Fibroblast of peridontal ligament (primary cell): Measurements from ENCODE around the gene SP3.

Source experiments
- DNase-seq: peaks from one replicate; pipeline ENCODE4 v3.0.0-alpha.2; 2010; ENCODE audit errors: extremely low read depth

SP3 gene

DNA sequence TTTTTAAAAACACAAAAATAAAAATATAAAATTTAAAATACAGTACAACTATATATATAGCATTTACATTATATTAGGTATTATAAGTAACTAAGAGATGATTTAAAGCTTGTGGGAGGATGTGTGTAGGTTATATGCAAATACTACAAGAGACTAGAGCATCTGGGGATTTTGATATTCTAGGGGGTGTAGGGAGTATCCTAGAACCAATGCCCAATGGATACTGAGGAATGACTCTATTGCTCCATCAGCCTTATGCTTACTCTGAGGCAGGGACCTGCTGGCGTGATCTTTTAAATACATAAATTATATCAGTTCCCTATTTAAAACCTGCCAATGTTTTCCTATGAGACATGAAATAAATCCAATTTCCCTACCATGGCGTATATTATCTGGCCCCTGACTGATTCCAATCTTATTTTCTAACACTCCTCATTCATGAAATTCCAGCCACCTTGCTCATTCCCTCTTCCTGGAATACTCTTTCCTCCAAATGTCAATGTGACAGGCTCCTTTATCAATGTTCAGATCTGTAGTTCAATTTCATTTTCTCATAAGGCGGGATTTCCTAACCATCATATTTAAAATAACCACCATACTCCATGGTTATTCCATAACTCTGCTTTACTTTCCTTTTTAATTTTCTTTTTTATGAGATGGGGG is 22.2 kb downstream of the SP3 start:
- no peak for DNase-seq

DNA sequence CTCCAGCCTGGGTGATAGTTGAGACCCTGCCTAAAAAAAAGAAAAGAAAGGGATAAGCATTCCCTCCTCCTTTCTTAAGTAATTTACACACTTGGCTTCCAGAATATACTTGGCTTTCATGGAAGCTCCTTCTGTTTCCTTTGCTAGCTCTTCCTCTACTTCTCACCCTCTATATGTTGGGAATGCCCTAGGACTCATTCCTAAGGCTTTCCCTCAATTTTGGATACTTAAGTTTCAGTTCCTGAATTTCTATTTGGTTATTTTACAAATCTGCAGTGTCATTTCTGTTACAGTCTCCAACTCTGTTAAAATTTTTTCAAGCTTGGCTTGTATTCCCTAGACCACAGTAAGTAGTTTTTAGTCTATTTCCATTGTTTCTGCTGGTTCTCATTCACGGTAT is 23.6 kb downstream of the SP3 start:
- no peak for DNase-seq

DNA sequence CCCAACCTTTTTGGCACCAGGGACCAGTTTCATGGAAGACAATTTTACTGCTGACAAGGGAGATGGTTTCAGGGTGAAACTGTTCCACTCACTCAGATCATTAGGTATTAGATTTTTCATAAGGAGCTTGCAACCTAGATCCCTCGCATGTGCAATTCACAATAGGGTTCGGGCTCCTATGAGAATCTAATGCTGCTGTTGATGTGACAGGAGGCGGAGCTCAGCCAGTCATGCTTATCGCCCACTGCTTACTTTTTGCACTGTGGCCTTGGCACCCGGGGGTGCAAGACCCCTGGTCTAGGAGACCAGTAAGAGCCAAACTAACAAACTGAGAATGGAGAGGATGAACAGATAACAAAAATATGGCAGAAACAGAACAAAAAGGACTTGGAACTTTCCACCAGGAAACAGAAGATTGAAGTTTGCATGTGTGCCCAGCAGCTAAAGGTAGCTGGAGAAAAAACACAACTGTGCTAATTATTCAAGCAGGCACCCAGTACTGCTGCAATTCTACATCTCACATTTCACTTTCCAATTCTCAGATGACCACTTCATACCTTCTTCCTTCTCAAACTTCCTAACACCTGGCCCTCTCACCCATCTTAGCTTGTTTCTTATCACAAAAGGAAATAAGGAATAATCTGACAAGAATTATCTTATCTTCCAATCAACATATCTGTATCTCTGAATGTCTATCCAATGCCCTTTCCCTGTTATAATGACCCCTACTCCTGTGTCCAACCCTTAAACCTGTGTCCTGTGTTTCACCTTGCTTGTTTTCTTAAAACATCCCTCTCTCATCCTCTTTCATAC is 24.8 kb downstream of the SP3 start:
- no peak for DNase-seq

DNA sequence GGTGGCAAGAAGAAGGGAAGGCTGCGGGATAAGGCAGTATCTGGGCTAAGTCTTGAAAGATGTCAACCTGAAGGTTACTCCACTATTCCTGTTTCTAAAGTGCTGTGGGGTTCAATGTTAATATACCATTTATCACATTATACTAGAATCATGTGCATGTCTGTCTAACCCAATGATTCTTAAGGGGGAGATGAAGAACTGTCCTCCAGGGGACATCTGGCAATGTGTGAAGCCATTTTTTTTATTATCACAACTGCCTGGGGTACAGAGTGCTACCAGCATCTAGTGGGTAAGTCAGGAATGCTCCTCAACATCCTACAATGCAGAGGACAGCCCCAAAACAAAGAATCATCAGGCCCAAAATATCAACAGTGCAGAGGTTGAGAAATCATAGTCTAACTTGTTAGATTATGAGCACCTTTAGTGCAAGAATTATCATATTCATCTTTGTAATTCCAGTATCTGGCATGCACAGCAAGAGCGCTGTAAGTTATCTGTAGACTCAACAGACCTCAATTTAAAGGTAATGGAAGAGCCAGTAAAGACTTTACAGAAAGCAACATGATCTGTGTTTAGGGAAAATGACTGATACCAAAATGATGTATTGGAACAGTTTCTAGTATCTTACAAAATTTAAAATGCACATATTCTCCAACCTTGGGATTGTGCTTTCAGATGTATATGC is 26.3 kb downstream of the SP3 start:
- no peak for DNase-seq

DNA sequence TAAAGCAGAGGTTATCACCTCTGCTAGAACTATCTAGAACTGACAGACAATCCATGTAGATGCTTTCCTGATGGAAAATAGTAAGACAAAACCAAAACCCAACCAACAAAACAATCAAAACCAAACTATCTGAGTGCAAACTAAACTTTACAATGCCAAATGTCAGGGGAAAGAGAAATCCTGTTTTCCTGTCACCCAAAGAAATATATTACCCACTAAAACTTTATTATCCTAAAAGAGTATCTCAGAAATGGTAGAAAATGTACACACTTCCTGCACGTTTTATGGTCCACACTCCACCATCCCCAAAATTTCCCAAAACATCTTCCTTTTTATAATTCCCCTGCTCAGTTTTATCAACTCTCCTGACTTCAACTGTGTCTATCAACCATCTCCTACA is 29.9 kb downstream of the SP3 start:
- no peak for DNase-seq

DNA sequence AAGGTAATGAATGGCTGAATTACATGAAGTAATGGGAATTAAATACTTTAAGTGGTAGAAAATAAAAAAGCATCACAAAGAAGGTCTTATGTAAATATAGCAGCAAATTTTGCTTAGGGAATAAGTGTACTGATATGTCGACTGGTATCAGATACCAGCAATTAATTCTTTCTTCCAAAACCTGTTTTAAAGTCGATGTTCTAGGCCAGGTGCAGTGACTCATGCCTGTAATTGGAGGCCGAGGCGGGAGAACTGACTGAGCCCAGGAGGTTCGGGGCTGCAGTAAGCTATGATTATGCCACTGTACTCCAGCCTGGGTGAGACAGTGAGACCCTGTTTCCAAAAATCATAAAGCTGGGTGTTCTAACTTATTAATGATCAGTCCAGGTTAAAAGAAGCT is 30.3 kb downstream of the SP3 start:
- DNase-seq, result no peak

DNA sequence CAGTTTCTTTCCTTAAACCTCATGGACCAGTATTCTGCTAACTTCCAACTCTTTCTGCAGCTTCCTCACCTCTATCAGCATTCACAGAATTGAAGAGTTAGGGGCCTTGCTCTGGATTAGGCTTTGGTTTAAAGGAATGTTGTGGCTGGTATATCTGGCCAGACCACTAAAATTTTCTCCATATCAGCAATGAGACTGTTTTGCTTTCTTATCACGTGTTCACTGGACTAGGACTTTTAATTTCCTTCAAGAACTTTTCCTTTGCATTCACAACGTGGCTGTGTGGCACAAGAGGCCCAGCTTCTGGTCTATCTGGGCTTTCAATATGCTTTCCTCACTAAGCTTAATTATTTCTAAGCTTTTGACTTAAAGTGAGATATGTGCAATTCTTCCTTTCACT is 33.4 kb downstream of the SP3 start:
- DNase-seq, result no peak

DNA sequence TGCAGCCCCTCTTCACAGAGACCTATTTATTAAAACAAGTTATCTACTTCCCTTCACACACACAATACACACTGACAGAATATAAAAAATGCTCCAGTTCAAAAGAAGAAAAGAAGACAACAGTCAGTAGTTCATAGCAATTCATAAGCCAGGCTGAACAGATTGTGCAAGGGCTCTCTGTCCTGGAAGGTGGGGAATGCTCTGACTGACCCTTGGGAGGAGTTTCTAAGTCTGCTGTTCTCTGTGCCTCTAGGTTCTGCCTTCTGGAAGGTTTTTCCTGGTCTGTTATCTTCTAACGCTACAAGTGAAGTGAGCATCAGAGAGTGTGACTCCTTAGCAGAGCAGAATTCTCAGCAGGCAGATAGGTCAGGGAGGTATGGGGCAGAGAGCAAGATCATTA is 35.7 kb downstream of the SP3 start:
- DNase-seq, result no peak

DNA sequence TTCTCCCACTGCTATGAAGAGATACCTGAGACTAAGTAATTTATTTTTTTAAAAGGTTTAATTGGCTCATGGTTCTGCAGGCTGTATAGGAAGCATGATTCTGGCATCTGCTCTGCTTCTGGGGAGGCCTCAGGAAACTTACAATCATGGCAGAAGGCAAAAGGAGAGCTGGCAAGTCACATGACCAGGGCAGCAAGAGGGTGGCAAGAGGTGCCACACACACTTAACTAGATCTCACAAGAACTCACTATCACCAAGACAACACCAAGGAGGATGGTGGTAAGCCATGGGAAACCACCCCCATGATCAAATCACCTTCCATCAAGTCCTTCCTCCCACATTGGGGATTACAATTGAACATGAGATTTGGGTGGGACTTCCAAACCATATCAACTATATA is 38.3 kb downstream of the SP3 start:
- DNase-seq, result no peak

DNA sequence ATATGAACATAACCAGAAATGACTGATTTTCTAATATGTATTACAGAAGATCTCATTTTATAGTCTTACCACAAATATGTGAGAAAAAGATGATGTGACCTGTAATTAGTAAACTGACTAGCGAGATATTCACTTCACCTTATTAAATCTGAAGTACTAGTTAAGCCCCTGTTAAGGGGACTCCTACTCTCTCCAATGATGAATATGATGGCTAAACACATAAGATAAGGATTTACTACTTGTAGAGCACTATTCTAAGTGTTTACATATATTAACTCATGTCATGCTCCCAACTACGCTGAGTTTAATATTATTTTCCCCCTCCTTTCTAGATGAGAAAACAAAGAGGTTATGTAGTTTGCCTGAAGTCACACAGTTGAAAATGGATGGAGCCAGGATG is 40.9 kb downstream of the SP3 start:
- no peak for DNase-seq

DNA sequence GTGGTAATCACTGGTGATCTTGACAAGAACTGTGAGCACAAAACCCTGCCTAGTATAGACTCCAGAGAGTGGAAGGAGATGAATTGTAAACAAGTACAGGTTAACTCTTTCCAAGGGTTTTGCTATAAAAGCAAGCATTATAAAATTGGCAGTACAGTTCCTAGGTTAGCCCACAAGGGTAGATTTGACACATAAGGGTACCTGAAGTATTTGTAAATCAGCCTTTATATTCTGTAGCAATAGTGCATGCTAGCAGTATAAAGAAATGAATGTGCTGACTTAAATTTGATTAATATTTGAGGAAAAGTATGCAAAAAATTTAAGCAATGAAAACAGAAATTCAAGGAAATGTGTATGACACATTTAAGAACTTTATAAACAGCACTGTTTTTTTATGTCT is 42.4 kb downstream of the SP3 start:
- peak; percentile 19 for DNase-seq

DNA sequence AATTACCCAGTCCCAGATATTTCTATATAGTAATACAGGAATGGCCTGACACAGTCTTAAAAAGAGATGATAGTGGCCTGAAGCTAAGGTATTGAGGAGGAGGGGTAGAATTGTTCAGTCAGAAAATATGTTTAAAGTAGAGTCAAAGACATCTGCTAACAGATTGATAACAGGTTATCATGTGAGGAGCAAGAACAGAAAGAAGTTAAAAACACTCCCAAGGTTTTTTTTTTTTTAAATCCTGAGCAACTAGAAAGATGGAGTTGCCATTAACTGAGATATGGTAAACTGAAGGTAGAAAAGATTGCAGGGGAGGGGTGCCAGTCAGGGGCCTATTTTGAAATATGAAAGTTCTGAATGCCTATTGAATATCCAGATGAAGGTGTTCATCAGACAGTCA is 43.1 kb downstream of the SP3 start:
- no peak for DNase-seq

DNA sequence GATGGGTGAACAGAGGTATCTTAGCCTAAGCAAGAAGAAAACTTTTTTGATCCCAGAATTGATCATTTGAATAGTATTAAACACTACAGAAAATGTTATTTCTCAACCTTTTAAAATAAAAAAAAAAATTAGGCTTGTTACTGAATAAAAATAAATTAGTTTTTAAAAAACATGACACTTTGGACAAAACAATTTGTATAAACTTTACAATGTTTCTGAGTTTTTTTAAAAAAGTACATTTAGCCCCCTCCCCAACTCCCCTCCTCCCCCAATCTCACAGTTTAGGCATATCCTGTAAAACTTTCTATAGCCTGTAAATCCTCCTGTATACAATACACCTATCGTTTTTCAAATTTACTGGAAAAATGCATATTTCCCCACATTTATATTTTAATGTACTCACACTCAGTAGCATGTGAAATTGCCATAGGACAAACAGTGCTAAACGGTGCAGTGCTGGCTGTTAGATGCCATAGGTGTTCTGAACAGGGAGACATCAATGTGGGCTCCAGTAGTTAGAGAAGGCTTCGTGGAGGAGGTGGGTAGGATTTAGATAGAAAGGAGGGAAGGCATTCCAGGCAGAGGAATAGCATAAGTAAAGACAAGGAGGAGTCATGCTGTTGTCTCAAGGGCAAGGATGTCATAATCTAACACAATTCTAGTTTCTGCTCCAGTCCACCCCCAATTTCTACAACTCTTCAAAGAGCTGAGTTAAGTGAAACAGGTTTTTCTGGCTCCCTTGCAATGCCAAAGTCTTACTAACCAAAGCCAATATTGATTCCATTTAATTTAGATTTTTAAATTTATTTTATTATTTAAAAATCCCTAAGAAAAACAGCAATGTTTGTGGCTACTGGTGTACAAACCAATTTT is 50.9 kb downstream of the SP3 start:
- no peak for DNase-seq

DNA sequence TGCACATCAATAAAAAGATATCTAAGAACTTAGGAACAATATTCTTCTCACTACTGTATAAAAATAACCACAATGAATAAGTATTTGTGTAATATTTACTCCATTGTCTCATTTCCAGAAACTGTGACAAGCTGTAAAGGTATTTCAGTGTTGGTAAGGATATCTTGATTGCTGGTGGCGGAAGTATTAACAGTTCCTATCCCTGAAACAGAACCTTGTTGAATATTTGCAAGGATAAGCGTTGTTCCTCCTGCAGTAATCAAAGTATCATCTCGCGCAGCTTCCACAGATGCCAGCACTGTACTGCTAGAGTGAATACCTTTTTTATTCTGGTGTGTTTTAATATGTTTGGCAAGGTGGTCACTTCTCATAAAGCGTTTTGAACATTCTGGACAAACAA is 55.3 kb downstream of the SP3 start:
- no peak for DNase-seq

DNA sequence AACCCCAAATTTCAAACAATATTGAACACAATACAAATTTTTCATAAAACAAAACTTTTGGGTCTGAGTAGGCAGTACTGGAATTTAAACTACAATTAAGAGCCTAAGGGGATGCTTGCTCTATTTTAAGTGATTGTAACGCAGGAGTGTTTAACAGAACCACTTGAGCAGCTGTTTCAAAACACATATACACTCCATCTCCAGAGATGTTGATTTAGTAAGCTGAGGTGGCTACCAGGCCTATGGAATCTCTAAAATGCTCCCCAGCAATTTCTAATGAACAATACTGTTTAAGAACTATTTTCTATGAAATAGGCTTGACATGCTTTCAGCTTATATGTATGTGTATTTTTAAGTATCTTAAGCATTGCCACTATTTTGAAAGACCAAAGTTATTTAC is 58.5 kb downstream of the SP3 start:
- DNase-seq, result no peak

DNA sequence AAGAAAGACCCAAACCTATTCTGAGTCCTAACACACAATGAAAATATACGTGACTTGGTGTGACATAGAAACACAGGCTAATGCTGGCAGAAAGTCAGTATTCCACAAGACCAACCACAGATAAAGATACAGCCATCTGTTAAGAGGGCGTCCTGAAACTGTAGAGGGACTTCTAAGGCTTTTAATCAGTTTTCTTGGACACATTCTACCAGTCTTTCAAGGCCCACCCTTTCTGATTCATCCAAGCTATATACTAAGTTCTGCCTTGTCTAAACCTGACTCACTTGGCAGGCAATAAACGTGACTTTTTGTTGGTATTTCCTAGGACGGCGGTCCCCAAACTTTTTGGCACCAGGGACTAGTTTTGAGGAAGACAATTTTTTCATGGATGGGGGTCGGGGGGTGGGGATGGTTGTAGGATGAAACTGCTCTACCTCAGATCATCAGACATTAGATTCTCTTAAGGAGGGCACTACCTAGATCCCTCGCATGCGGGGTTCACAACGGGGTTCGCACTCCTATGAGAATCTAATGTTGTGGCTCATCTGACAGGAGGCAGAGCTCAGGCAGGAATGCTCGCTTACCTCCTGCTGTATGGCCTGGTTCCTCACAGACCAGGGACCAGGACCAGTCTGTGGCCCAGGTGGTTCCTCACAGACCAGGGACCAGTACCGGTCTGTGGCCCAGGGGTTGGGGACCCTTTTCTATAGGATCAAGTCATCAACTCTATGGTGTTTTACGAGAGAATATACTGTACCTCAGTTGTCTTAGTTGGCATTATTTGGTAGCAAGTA is 61.4 kb downstream of the SP3 start:
- peak; percentile 14 for DNase-seq

DNA sequence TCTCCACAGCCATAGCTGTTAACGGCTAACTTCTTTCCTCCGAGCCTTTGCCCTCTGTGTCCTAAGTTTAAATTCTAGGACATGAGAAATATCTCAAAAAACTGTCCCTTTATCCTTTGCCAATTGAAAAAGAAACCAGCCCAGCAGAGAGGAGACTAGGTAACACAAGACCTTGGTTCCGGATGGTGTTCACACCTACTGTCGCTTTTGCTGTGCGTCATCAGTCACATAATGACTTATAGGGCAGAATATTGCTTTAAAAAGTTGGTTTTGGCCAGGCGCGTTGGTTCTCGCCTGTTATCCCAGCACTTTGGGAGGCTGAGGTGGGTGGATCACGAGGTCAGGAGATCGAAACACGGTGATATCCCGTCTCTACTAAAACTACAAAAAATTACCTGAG is 66.2 kb downstream of the SP3 start:
- no peak for DNase-seq

DNA sequence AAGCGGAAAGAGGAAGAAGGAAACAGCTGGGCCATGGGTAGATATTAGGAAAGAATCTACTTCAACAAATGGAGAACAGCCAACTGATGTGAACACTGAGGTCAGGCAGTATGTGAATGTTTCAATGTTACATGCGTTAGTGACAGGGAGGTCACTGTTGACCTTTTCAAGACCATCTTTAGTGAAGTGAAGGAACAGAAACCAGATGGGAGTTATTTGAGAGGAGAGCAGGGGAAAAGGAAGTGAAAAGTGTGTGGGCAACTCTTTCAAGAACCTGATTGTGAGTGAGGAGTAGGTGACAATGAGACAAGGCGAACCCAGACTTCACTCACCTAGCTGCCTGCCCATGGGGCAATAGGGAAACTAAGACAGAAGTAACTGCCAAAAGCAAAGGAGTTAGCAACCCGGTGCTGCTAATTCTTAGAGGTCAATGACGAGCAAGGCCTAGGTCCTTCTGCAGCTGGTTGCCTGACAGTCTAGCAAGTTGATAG is 67.0 kb downstream of the SP3 start:
- DNase-seq, result no peak

DNA sequence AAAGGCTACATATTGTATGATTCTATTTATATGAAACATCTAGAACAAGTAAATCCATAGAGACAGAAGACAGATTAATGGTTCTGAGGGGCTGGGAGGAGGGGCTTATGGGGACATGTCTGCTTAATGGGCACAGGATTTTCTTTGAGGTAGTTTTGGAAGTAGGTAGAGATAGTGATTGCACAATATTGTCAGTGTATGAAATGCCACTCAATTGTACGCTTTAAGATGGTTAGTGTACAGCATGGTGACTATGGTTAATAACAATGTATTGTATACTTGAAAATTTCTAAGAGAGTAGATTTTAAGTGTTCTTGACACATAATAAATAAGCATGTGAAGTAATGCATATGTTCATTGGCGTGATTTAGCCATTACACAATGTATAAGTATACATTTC is 68.4 kb downstream of the SP3 start:
- DNase-seq, result no peak

DNA sequence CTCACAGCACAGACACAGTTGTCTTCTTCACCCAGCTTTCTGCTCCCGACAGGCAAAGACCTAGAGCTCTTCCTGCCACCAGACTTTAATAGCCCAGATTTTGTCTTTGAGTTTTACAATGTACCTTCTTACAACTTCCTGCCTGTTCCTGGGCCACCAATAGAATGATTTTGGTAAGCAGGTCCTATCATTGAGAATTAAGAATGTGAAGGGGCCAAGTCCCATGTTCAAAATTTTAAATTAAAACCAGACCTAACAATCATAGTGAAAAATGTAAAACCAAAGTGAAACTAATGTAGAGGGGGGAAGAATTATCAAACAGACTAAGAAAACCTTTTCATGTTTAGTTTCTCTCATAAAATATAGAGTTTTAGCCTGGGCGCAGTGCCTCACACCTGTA is 72.8 kb downstream of the SP3 start:
- DNase-seq, result no peak
